Fibroblast of pulmonary artery (primary cell): Measurements from ENCODE around the gene DEDD.
A peak's percentile ranks its signal among the peaks of the same experiment; 100 is the strongest.

Source experiments
- DNase-seq: peaks from one replicate; pipeline ENCODE4 v3.0.0-alpha.2; 2010; ENCODE audit warnings: low read depth
- H3K4me3 ChIP-seq: replicated peaks from 2 replicates; pipeline ENCODE4 v1.5.1; 2011; ENCODE audit warnings: low read depth, mild to moderate bottlenecking, control low read depth, low read length, moderate library complexity
- TF ChIP-seq, protein P1 (sequence below): IDR thresholded peaks from 2 replicates; pipeline ENCODE4 v1.5.1; 2011; ENCODE audit warnings: mild to moderate bottlenecking, control low read depth, low read length, inconsistent platforms; ENCODE audit errors: missing control alignments

The DEDD gene

GRCh38 chr1:161158316-161159010, 26.0 kb upstream of the DEDD start:
- TF ChIP-seq, protein P1, sequence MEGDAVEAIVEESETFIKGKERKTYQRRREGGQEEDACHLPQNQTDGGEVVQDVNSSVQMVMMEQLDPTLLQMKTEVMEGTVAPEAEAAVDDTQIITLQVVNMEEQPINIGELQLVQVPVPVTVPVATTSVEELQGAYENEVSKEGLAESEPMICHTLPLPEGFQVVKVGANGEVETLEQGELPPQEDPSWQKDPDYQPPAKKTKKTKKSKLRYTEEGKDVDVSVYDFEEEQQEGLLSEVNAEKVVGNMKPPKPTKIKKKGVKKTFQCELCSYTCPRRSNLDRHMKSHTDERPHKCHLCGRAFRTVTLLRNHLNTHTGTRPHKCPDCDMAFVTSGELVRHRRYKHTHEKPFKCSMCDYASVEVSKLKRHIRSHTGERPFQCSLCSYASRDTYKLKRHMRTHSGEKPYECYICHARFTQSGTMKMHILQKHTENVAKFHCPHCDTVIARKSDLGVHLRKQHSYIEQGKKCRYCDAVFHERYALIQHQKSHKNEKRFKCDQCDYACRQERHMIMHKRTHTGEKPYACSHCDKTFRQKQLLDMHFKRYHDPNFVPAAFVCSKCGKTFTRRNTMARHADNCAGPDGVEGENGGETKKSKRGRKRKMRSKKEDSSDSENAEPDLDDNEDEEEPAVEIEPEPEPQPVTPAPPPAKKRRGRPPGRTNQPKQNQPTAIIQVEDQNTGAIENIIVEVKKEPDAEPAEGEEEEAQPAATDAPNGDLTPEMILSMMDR: no peak
- DNase-seq: no peak
- H3K4me3 ChIP-seq: peak overlapping the region; percentile 73

- no peak for DNase-seq
- TF ChIP-seq, protein P1: no peak
- H3K4me3 ChIP-seq: no peak overlapping the region
Measured at GRCh38 chr1:161157867-161158266, 25.4 kb upstream of the DEDD start.

- H3K4me3 ChIP-seq: peak within 1 kb of the TSS; percentile 99
- peak; percentile 94 for DNase-seq
- TF ChIP-seq, protein P1: no peak
Measured at GRCh38 chr1:161153682-161154337, 21.3 kb upstream of the DEDD start, which contains the start of gene UFC1. Gene UFC1, plus strand, starts transcription at chr1:161153978. Its CDS starts 20 bp downstream, at chr1:161153998.

DNA sequence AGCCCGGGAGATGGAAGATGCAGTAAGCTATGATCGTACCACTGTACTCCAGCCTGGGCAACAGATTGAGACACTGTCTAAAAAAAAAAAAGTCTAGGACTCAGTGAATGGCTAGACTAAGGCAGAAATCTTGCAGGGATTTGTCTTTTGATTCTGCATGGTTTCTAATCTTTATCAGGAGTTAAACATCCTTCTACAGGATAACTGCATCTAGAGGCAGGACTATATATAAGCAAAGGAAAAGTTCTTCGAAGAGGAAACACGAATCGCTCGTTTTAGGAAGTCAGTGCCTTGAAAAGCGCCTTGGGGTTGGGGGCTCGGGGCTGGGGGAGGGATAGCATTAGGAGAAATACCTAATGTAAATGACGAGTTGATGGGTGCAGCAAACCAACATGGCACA, 20.7 kb upstream of the DEDD start:
- H3K4me3 ChIP-seq: peak overlapping the region; percentile 99
- TF ChIP-seq, protein P1: no peak
- DNase-seq: no peak

- TF ChIP-seq, protein P1: no peak
- no peak overlapping the region for H3K4me3 ChIP-seq
- no peak for DNase-seq
Measured at GRCh38 chr1:161145832-161146231, 13.4 kb upstream of the DEDD start.

- DNase-seq: no peak
- TF ChIP-seq, protein P1: no peak
- H3K4me3 ChIP-seq: no peak overlapping the region
Measured at GRCh38 chr1:161140755-161141400, 8.4 kb upstream of the DEDD start.
